Body of pancreas (tissue), 4 donors: Measurements from ENCODE around the gene PCDHB12.
"Not testable (repeated sequence)": the region's sequence is repeated elsewhere in the genome, so short reads cannot be mapped to it uniquely, and the experiment has no call there.

ENCODE experiments used
- POLR2A ChIP-seq, 3 donors: fragments of 450-650 bp; IDR thresholded peaks; one replicate each; pipeline ENCODE4 v1.6.1; 2016; ENCODE audit warnings: antibody characterized with exemption in 3 of 3, mild to moderate bottlenecking in 2 of 3
- TF ChIP-seq, protein P1 (sequence below), 7 experiments: fragments of 450-650 bp in 4 of 7; fragments of 200-600 bp in 3 of 7; sonication (generic) in 3 of 7; IDR thresholded peaks; one replicate each; pipeline ENCODE4 v1.5.1; 2016 to 2019; ENCODE audit warnings: antibody characterized with exemption in 7 of 7

DNA sequence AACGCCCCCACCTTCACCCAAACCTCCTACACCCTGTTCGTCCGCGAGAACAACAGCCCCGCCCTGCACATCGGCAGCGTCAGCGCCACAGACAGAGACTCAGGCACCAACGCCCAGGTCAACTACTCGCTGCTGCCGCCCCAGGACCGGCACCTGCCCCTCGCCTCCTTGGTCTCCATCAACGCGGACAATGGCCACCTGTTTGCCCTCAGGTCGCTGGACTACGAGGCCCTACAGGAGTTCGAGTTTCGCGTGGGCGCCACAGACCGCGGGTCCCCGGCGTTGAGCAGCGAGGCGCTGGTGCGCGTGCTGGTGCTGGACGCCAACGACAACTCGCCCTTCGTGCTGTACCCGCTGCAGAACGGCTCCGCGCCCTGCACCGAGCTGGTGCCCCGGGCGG is 16.3 kb downstream of the PCDHB12 start:
- not testable (repeated sequence) for TF ChIP-seq POLR2A (IDR thresholded peaks at IDR 0.05)
- TF ChIP-seq, protein P1, sequence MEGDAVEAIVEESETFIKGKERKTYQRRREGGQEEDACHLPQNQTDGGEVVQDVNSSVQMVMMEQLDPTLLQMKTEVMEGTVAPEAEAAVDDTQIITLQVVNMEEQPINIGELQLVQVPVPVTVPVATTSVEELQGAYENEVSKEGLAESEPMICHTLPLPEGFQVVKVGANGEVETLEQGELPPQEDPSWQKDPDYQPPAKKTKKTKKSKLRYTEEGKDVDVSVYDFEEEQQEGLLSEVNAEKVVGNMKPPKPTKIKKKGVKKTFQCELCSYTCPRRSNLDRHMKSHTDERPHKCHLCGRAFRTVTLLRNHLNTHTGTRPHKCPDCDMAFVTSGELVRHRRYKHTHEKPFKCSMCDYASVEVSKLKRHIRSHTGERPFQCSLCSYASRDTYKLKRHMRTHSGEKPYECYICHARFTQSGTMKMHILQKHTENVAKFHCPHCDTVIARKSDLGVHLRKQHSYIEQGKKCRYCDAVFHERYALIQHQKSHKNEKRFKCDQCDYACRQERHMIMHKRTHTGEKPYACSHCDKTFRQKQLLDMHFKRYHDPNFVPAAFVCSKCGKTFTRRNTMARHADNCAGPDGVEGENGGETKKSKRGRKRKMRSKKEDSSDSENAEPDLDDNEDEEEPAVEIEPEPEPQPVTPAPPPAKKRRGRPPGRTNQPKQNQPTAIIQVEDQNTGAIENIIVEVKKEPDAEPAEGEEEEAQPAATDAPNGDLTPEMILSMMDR (IDR thresholded peaks at IDR 0.05): not testable (repeated sequence)
